ENCODE data around the gene P2RX6. TPM values are rescaled to one million over a fixed set of nuclear protein-coding genes. Genes with fewer than 3 reads are reported as not detected.

P2RX6 gene
- total RNA-seq, 2 experiments from 2014 or later = 0.14 to 0.69 TPM

GRCh38 chr22:20988573-20989322 lies 26.2 kb upstream of the P2RX6 start:
- no peaks in the 10 kb centered on the region for H3K9me3 ChIP-seq (ENCODE audit: control insufficient read depth in 1 of 2, insufficient read depth in 1 of 2, low read length in 2 of 2)
- peaks cover 14% of the 10 kb centered on the region for H3K4me1 ChIP-seq (ENCODE audit: insufficient read depth, low read length)
- peaks cover 6% of the 10 kb centered on the region for H3K4me1 Mint-ChIP-seq (ENCODE audit: low read depth)
- CTCF ChIA-PET = no interaction called here
- H3K4me3 Mint-ChIP-seq = no peak overlapping the region
- H3K27ac Mint-ChIP-seq = no peak overlapping the region
- no peaks in the 10 kb centered on the region for H3K27me3 Mint-ChIP-seq
- no peak overlapping the region for H3K27ac ChIP-seq (ENCODE audit: low read depth in 1 of 2, low read length in 2 of 2)
- ATAC-seq (ENCODE audit: poor library complexity) (no peak), DNase-seq (no peak)
- H3K4me3 ChIP-seq (ENCODE audit: low read length) = no peak overlapping the region
- no peaks in the 10 kb centered on the region for H3K27me3 ChIP-seq (ENCODE audit: control insufficient read depth in 1 of 2, insufficient read depth in 2 of 2, low read length in 2 of 2)
- POLR2A ChIA-PET = no interaction called here
- H3K9me3 Mint-ChIP-seq = no peaks in the 10 kb centered on the region
- TF ChIP-seq CTCF (IDR thresholded peaks at IDR 0.05) = no peak
- H3K36me3 Mint-ChIP-seq (ENCODE audit: low read depth) = peaks cover 23% of the 10 kb centered on the region
- intact Hi-C loops (cut with DNase I, micrococcal nuclease) = loop anchor here in 1 of 2 experiments (10.0 kb wide), 1 partner anchor 134 kb away; the partner anchor contains the start of genes PI4KA and SNAP29
- peaks cover 69% of the 10 kb centered on the region for H3K36me3 ChIP-seq (ENCODE audit: insufficient read depth, low read length)

GRCh38 chr22:20989323-20990138 lies 25.4 kb upstream of the P2RX6 start:
- Histone ChIP-seq H3K4me1 (ENCODE audit: insufficient read depth, low read length) (peaks cover 13% of the 10 kb centered on the region), H3K4me3 (ENCODE audit: low read length) (no peak overlapping the region), H3K36me3 (ENCODE audit: insufficient read depth, low read length) (peaks cover 66% of the 10 kb centered on the region), H3K27ac (ENCODE audit: low read depth in 1 of 2, low read length in 2 of 2) (no peak overlapping the region), H3K9me3 (ENCODE audit: control insufficient read depth in 1 of 2, insufficient read depth in 1 of 2, low read length in 2 of 2) (no peaks in the 10 kb centered on the region), H3K27me3 (ENCODE audit: control insufficient read depth in 1 of 2, insufficient read depth in 2 of 2, low read length in 2 of 2) (no peaks in the 10 kb centered on the region)
- POLR2A ChIA-PET = interaction anchor here (1.2 kb wide), 1 partner anchor 9 kb away, joined by 3 read pairs; no protein-coding TSS in a partner anchor
- Mint-ChIP-seq H3K9me3 (no peaks in the 10 kb centered on the region), H3K27me3 (no peaks in the 10 kb centered on the region), H3K36me3 (ENCODE audit: low read depth) (peaks cover 19% of the 10 kb centered on the region), H3K4me1 (ENCODE audit: low read depth) (no peaks in the 10 kb centered on the region), H3K27ac (no peak overlapping the region), H3K4me3 (no peak overlapping the region)
- ATAC-seq (ENCODE audit: poor library complexity) (no peak), DNase-seq (no peak)
- intact Hi-C loops (cut with DNase I, micrococcal nuclease) = loop anchor here (5.0 to 10.0 kb wide), 2 partner anchors 53 to 135 kb away; partner anchors contain the start of genes PI4KA (in 1 of the 2) and SNAP29 (in 1 of the 2)
- CTCF ChIA-PET = no interaction called here
- TF ChIP-seq CTCF (IDR thresholded peaks at IDR 0.05) = no peak

- no peak overlapping the region for H3K4me3 Mint-ChIP-seq
- no peak for TF ChIP-seq CTCF (IDR thresholded peaks at IDR 0.05)
- ChIA-PET POLR2A (interaction anchor here (0.7 to 1.2 kb wide), 2 partner anchors 8 to 10 kb away, joined by 3 read pairs; partner anchors contain the start of gene LZTR1), CTCF (no interaction called here)
- H3K9me3 Mint-ChIP-seq = no peaks in the 10 kb centered on the region
- H3K27ac Mint-ChIP-seq = no peak overlapping the region
- no peaks in the 10 kb centered on the region for H3K27me3 ChIP-seq (ENCODE audit: control insufficient read depth in 1 of 2, insufficient read depth in 2 of 2, low read length in 2 of 2)
- no peaks in the 10 kb centered on the region for H3K4me1 Mint-ChIP-seq (ENCODE audit: low read depth)
- no peaks in the 10 kb centered on the region for H3K9me3 ChIP-seq (ENCODE audit: control insufficient read depth in 1 of 2, insufficient read depth in 1 of 2, low read length in 2 of 2)
- intact Hi-C loops (cut with DNase I, micrococcal nuclease) = loop anchor here in 1 of 2 experiments (5.0 kb wide), 1 partner anchor 52 kb away; no protein-coding TSS in a partner anchor
- no peak overlapping the region for H3K27ac ChIP-seq (ENCODE audit: low read depth in 1 of 2, low read length in 2 of 2)
- peaks cover 26% of the 10 kb centered on the region for H3K36me3 Mint-ChIP-seq (ENCODE audit: low read depth)
- peaks cover 66% of the 10 kb centered on the region for H3K36me3 ChIP-seq (ENCODE audit: insufficient read depth, low read length)
- no peak overlapping the region for H3K4me3 ChIP-seq (ENCODE audit: low read length)
- peaks cover 11% of the 10 kb centered on the region for H3K4me1 ChIP-seq (ENCODE audit: insufficient read depth, low read length)
- no peaks in the 10 kb centered on the region for H3K27me3 Mint-ChIP-seq
- ATAC-seq (ENCODE audit: poor library complexity) (no peak), DNase-seq (no peak)
These were observed 24.5 kb upstream of the P2RX6 start for GRCh38 chr22:20990184-20991180.
